KG1 (cell line): ENCODE data around the gene DCT.

Experiments
- DNase-seq: peaks from one replicate; lab custom pipeline; 2025; lab: John Stamatoyannopoulos, UW

The DCT gene

GRCh38 chr13:94395860-94396259 lies 83.6 kb downstream of the DCT start:
- no peak for DNase-seq

GRCh38 chr13:94394723-94395122 lies 84.8 kb downstream of the DCT start:
- no peak for DNase-seq

- DNase-seq = no peak
These were observed 88.6 kb downstream of the DCT start for GRCh38 chr13:94390881-94391280.

- no peak for DNase-seq
These were observed 89.7 kb downstream of the DCT start for GRCh38 chr13:94389604-94390351.

GRCh38 chr13:94387047-94387446 lies 92.4 kb downstream of the DCT start:
- no peak for DNase-seq
